Naive B cell (primary cell): ENCODE data around the gene SIRT1. TPM values are rescaled to one million over a fixed set of nuclear protein-coding genes. Genes with fewer than 3 reads are reported as not detected.
A peak's percentile ranks its signal among the peaks of the same experiment; 100 is the strongest.
"Not testable (repeated sequence)": the region's sequence is repeated elsewhere in the genome, so short reads cannot be mapped to it uniquely, and the experiment has no call there.

Experiments used
- ATAC-seq, 2 donors: fragments of 150-1000 bp; cut with Tn5 transposase; 2 replicates each; pipeline ENCODE4 v1.10.0; 2021; ENCODE audit warnings: low read depth in 2 of 2, mild to moderate bottlenecking in 2 of 2, moderate library complexity in 2 of 2
- DNase-seq: peaks from one replicate; pipeline ENCODE4 v3.0.0; 2022
- H3K27ac Mint-ChIP-seq, 6 donors: one replicate each; pipeline ENCODE4 v1.8.0; 2020 to 2022; ENCODE audit warnings: mild to moderate bottlenecking in 6 of 6, mixed read lengths in 6 of 6, moderate library complexity in 5 of 6, inconsistent platforms in 2 of 6
- H3K27me3 Mint-ChIP-seq, 3 donors: one replicate each; pipeline ENCODE4 v1.8.0; 2021 to 2022; ENCODE audit warnings: mixed read lengths in 3 of 3, mild to moderate bottlenecking in 1 of 3
- H3K36me3 Mint-ChIP-seq, 2 donors: one replicate each; pipeline ENCODE4 v1.8.0; 2020 to 2022; ENCODE audit warnings: mixed read lengths in 2 of 2, inconsistent platforms in 1 of 2, mild to moderate bottlenecking in 1 of 2
- H3K4me1 Mint-ChIP-seq, 3 donors: one replicate each; pipeline ENCODE4 v1.8.0; 2020 to 2022; ENCODE audit warnings: mixed read lengths in 3 of 3, inconsistent platforms in 1 of 3, mild to moderate bottlenecking in 1 of 3, moderate library complexity in 1 of 3
- H3K4me3 Mint-ChIP-seq, 8 donors: one replicate each; pipeline ENCODE4 v1.8.0; 2020 to 2022; ENCODE audit warnings: mild to moderate bottlenecking in 8 of 8, mixed read lengths in 8 of 8, moderate library complexity in 8 of 8, inconsistent platforms in 2 of 8
- H3K9me3 Mint-ChIP-seq, 7 donors: one replicate each; pipeline ENCODE4 v1.8.0; 2020 to 2022; ENCODE audit warnings: mixed read lengths in 7 of 7, mild to moderate bottlenecking in 5 of 7, inconsistent platforms in 2 of 7, moderate library complexity in 1 of 7
- polyA plus RNA-seq, 6 donors: library from polyadenylated mRNA; unstranded; fragments of 300-500 nt; fragmentation: Illumina TruSeq; gene quantifications; one replicate each; pipeline ENCODE4 v1.2.3, GENCODE V29; 2021; ENCODE audit warnings: low read depth in 6 of 6

The SIRT1 gene
- polyA plus RNA-seq, 6 donors from 2014 or later: 16.5 to 34.4 (median 21.0) TPM

DNA sequence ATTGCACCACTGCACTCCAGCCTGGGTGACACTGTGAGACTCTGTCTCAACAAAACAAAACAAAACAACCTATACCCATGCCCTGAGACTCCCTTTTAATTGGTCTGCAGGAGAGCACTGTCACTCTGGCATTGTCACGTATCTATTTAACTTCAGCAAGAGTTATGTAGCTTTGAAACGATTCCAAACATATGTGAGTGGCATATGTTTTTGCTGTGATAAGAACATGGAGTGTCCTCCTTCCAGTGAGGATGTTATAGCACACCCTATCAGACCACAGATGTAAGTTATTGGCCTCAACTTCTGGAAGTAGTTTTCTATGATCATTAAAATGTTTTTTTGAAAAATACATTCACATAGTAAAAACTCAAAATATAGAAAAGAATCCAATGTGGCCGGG is 30.9 kb upstream of the SIRT1 start:
- peak overlapping the region in 1 of 8 donors; percentile 35 for H3K4me3 Mint-ChIP-seq
- DNase-seq (no peak), ATAC-seq (no peak)
- no peak overlapping the region for H3K27ac Mint-ChIP-seq
- no peaks in the 10 kb centered on the region for H3K36me3 Mint-ChIP-seq
- H3K4me1 Mint-ChIP-seq: peaks cover 11 to 22% (median 19%) of the 10 kb centered on the region in 3 donors
- peaks cover 0 to 4% (median 0%) of the 10 kb centered on the region in 7 donors for H3K9me3 Mint-ChIP-seq
- H3K27me3 Mint-ChIP-seq: no peaks in the 10 kb centered on the region

DNA sequence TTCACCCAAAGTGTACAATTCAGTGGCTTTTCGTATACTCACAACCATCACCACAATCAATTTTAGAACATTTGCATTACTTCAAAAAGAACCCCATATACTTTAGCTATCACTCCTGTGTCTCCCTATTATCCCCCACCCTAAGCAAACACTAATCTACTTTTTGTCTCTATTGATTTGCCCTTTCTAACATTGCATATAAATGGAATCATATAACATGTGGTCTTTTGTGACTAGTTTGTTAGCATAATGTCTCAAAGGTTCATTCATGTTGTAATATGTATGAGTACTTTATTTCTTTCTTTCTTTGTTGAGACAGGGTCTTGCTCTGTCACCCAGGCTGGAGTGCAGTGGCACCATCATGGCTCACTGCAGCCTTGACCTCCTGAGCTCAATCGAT is 25.5 kb upstream of the SIRT1 start:
- Mint-ChIP-seq H3K36me3 (no peaks in the 10 kb centered on the region), H3K4me1 (peaks cover 15 to 19% (median 17%) of the 10 kb centered on the region in 3 donors), H3K9me3 (no peaks in the 10 kb centered on the region), H3K27me3 (no peaks in the 10 kb centered on the region), H3K4me3 (no peak overlapping the region), H3K27ac (no peak overlapping the region)
- no peak for ATAC-seq
- DNase-seq: no peak

DNA sequence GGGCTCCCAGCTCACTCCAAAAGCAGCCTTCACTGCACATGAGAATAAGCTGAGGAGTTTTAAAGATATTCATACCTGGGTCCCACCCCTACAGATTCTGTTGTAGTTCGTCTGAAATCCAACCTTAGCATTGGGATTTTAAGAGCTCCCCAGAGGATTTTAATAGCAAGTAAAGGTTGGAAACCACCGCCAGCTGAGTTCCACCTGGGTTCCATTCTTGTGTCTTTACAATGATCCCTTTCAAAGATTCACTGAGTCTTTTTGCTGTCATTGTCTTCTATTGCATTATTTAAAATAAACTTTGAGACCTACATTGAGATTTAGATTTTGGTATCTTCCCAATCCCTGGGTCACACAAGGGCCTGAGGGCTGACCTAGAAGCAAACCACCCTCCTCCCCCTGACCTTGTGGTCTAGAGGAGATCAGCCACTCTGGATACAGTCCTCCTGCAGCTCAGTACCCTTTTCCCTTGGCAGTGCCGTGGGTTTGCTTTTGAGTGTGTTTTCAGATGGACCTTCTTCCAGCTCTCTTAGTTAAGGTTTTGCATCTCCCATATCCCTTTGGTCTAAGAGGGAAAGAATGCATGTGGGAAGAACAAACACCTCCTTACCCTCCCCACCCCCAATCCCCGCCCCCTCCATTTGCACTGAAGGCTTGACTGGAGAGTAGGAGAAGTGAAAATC is 22.6 kb upstream of the SIRT1 start:
- DNase-seq (no peak), ATAC-seq (no peak)
- peaks cover 22 to 26% (median 24%) of the 10 kb centered on the region in 3 donors for H3K4me1 Mint-ChIP-seq
- H3K36me3 Mint-ChIP-seq: no peaks in the 10 kb centered on the region
- H3K27me3 Mint-ChIP-seq: no peaks in the 10 kb centered on the region
- H3K9me3 Mint-ChIP-seq: no peaks in the 10 kb centered on the region
- H3K27ac Mint-ChIP-seq: peak overlapping the region in 1 of 6 donors; percentile 79
- no peak overlapping the region for H3K4me3 Mint-ChIP-seq

DNA sequence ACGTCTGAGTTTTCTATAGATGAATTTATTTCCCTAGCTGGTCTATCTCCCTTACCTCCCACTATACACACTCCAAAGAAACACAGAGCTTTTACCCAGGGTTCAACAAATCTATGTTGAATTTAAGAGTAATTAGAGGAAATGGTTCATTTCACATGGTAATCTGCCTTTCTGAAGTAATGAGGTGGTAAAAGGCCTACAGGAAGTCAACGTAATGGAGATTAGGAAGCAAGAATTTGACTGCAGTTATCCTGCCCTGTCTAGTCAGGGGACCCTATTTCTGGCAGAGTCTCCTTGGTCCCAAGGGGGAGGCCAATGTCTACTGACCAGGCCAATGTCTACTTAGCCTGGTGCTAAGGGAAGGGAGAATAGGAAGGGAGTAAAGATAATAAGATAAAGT is 21.4 kb upstream of the SIRT1 start:
- peak overlapping the region in 2 of 8 donors; percentile 47 to 52 for H3K4me3 Mint-ChIP-seq
- DNase-seq: no peak
- H3K27me3 Mint-ChIP-seq: no peaks in the 10 kb centered on the region
- H3K9me3 Mint-ChIP-seq: no peaks in the 10 kb centered on the region
- H3K36me3 Mint-ChIP-seq: no peaks in the 10 kb centered on the region
- peaks cover 22 to 26% (median 24%) of the 10 kb centered on the region in 3 donors for H3K4me1 Mint-ChIP-seq
- ATAC-seq: no peak
- peak overlapping the region in 3 of 6 donors; percentile 69 to 94 (median 77) for H3K27ac Mint-ChIP-seq

DNA sequence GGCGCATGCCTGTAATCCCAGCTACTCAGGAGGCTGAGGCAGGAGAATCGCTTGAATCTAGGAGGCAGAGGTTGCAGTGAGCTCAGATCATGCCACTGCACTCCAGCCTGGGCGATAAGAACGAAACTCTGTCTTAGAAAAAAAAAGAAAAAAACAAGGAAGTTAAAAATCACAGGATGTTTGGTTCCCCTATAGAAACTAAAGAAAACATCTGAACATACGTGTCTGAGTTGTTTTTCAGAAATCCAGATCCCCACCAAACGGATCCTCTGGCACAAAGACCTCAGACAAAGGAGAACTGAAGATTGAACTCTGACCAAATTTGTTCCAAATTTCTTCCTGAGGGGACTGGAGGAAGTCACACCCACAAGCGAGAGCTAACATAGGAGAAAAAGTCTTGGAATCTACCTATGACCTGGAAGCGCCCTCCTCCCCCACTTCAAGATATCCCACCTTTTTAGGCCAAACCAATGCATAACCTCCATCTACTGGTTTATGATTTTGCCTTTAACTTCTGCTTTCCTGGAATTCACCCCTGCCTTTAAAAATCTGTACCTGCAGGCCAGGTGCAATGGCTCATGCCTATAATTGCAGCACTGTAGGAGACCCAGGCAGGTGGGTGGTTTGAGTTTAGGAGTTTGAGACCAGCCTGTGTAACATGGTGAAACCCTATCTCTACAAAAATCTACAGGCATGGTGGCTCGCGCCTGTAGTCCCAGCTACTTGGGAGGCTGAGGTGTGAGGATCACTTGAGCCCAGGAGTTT is 19.7 kb upstream of the SIRT1 start:
- Mint-ChIP-seq H3K27me3 (no peaks in the 10 kb centered on the region), H3K4me3 (peak overlapping the region in 6 of 8 donors; percentile 5 to 85 (median 64)), H3K4me1 (peaks cover 22 to 26% (median 24%) of the 10 kb centered on the region in 3 donors), H3K36me3 (no peaks in the 10 kb centered on the region), H3K9me3 (no peaks in the 10 kb centered on the region), H3K27ac (peak overlapping the region; percentile 7 to 92 (median 86))
- DNase-seq (peak; percentile 41), ATAC-seq (peak; percentile 93)

DNA sequence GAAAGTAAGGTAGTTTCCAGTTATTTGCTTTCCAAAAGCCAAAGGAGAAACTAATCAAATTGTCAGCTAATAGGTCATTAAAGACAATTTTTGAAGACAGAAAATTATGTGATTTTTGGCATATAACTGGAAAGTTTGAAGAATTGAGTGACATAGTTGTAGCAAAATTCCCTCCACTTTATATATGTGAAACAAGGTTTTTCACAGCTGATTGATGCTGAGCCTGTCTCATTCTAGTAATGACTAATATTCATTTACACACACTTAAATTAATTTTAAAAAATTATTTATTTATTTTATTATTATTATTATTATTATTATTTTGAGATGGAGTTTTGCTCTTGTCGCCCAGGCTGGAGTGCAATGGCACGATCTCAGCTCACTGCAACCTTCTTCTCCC is 16.3 kb upstream of the SIRT1 start:
- Mint-ChIP-seq H3K27me3 (no peaks in the 10 kb centered on the region), H3K4me3 (no peak overlapping the region), H3K4me1 (peaks cover 16 to 24% (median 18%) of the 10 kb centered on the region in 3 donors), H3K36me3 (no peaks in the 10 kb centered on the region), H3K27ac (no peak overlapping the region), H3K9me3 (no peaks in the 10 kb centered on the region)
- DNase-seq (no peak), ATAC-seq (no peak)

DNA sequence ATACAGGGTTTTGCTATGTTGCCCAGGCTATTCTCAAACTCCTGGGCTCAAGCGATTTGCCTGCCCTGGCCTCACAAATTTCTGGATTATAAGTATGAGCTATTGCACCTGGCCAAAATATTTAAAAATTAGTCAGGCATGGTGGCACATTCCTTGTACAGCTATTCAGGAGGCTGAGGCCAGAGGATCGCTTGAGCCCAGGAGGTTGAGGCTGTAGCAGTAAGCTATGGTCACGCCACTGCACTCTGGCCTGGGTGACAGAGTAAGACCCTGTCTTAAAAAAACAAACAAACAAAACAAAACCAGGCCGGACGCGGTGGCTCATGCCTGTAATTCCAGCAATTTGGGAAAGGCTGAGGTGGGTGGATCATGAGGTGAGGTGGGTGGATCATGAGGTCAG is 14.5 kb upstream of the SIRT1 start:
- Mint-ChIP-seq H3K4me1 (peaks cover 4 to 7% (median 5%) of the 10 kb centered on the region in 3 donors), H3K27ac (no peak overlapping the region), H3K4me3 (no peak overlapping the region), H3K9me3 (no peaks in the 10 kb centered on the region), H3K27me3 (no peaks in the 10 kb centered on the region), H3K36me3 (no peaks in the 10 kb centered on the region)
- no peak for ATAC-seq
- DNase-seq: no peak

DNA sequence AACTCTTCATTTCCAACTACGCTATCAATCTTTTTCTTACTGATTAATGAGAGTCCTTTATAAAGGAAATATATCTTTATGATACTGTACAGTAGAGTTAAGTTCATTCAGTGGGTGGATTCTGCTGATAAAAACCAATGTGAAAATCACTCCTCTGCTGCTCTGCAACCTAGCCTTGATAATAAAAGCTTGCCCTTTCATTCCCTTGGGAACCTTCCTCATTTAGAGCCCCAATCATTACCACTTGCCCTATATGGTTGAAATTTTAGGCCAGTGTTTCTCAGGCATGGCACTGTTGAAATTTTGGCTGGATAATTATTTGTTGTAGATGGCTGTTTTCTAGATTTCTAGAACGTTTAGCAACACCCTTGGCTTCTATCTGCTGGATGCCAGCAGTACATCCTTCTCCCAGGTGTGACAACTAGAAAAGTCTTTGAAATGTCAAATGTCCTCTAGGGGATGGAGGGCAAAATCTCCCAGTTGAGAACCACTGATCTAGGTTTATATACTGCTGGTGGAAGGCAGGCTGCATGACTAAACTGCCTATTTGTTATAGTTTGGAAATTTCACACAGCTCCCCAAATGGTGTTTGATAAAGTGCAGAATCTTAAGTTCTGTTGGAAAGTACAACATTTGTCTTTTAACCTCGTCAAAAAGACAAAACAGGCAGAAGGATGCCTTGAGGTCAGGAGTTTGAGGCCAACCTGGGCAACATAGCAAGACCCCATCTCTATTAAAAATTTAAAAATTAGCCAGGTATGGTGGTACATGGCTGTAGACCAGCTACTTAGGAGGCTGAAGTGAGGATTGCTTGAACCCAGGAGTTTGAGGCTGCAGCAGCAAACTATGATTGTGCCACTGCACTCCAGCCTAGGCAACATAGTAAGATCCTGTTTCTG is 8.9 kb upstream of the SIRT1 start:
- Mint-ChIP-seq H3K27ac (peak overlapping the region in 2 of 6 donors; percentile 33 to 34), H3K4me3 (no peak overlapping the region), H3K9me3 (no peaks in the 10 kb centered on the region), H3K4me1 (no peaks in the 10 kb centered on the region), H3K27me3 (no peaks in the 10 kb centered on the region), H3K36me3 (no peaks in the 10 kb centered on the region)
- ATAC-seq (no peak), DNase-seq (no peak)

DNA sequence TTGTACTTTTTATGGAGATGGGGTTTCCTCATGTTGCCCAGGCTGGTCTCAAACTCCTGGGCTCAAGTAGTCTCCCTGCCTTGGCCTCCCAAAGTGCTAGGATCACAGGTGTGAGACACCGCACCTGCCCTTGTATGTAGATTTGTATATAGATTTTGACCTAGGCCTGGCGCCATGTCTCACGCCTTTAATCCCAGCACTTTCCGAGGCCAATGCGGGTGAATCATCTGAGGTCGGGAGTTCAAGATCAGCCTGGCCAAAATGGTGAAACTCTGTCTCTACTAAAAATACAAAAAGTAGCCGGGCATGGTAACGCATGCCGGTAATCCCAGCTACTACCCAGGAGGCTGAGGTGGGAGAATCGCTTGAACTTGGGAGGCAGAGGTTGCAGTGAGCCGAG is 7.0 kb upstream of the SIRT1 start:
- not testable (repeated sequence) for H3K4me1 Mint-ChIP-seq, H3K36me3 Mint-ChIP-seq, ATAC-seq, DNase-seq, H3K27ac Mint-ChIP-seq, H3K27me3 Mint-ChIP-seq, H3K9me3 Mint-ChIP-seq
- peak overlapping the region in 1 of 8 donors; percentile 44 for H3K4me3 Mint-ChIP-seq

DNA sequence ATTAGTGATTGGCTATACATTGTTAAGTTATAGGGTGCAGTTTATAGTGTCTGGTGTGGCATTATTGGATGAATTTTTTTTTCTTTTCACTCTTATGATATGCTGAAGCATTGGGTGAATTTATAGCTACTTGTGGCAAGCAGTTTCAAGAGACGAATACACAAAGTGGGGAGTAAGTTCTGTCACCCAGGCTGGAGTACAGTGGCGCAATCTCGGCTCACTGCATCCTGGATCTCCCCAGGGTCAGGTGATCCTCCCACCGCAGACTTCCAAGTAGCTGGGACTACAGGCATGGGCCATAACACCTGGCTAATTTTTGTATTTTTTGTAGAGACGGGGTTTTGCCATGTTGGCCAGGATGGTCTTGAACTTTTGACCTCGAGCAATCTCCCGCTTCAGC is 6.3 kb upstream of the SIRT1 start:
- Mint-ChIP-seq H3K27ac (no peak overlapping the region), H3K9me3 (no peaks in the 10 kb centered on the region), H3K4me1 (no peaks in the 10 kb centered on the region), H3K27me3 (no peaks in the 10 kb centered on the region), H3K4me3 (no peak overlapping the region), H3K36me3 (no peaks in the 10 kb centered on the region)
- no peak for ATAC-seq
- DNase-seq: no peak

DNA sequence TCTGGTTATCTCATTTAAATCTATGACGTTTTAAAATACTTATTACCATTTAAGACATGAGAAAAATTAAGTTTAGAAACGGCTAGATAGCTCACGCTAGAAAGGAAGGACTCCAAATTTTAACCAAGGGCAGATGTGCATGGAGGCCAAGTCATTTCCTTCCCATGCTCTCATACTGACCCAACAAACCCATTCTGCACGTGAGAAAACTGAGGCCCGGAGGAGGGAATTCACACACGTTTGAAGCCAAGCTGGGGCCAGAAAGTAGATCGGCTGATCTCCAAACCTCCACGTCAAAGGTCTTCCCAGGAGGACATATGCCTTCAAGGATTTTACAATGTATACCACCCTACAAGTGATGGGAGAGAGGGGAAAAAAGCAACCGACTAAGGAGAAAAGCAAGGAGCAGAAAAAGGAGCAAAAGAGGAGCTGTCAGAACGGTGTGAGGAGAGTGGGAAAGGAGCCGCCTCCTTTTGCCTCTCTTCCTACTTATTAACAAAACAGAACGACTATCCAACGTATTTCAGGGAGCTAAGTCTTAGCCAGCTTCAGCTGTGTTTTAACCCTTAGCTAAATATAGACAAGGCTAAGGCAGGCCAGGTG is 645 bp upstream of the SIRT1 start:
- DNase-seq (no peak), ATAC-seq (no peak)
- Mint-ChIP-seq H3K27ac (peak overlapping the region; percentile 96 to 99 (median 98)), H3K36me3 (peaks cover 3 to 4% of the 10 kb centered on the region in 2 donors), H3K4me1 (peaks cover 13 to 31% (median 17%) of the 10 kb centered on the region in 3 donors), H3K27me3 (no peaks in the 10 kb centered on the region), H3K4me3 (peak overlapping the region; percentile 84 to 97 (median 92)), H3K9me3 (no peaks in the 10 kb centered on the region)

DNA sequence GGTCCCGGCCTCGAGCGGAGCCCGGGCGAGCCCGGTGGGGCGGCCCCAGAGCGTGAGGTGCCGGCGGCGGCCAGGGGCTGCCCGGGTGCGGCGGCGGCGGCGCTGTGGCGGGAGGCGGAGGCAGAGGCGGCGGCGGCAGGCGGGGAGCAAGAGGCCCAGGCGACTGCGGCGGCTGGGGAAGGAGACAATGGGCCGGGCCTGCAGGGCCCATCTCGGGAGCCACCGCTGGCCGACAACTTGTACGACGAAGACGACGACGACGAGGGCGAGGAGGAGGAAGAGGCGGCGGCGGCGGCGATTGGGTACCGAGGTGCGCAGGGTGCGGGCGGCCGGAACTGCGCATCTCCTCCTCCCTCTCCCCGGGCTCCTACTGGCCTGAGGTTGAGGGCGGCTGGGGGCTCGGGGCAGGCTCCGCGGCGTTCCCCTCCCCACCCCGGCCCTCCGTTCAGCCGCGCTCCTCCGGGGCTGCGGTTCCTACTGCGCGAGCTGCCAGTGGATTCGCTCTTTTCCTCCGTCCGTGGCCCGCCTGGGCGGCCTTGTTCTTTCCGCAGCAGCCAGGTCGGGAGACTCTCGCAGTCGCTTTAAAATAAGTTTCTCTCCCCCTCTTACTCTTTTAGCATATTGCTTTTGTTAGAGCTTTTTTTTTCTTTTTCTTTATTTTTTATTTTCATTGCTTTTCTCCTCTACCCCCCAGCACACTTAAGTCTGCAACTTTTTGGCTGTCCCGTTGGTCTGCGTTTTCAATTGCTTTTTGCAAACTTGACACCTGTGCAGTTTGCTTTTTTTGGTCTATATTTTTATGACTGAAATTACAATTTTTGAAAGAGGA is 600 bp downstream of the SIRT1 start:
- H3K36me3 Mint-ChIP-seq: peaks cover 11 to 13% of the 10 kb centered on the region in 2 donors
- H3K27me3 Mint-ChIP-seq: no peaks in the 10 kb centered on the region
- H3K27ac Mint-ChIP-seq: peak overlapping the region; percentile 94 to 97 (median 96)
- DNase-seq: peak; percentile 82
- H3K4me3 Mint-ChIP-seq: peak overlapping the region; percentile 84 to 97 (median 92)
- no peaks in the 10 kb centered on the region for H3K9me3 Mint-ChIP-seq
- peak; percentile 62 to 65 for ATAC-seq
- peaks cover 17 to 34% (median 26%) of the 10 kb centered on the region in 3 donors for H3K4me1 Mint-ChIP-seq
